Measurements from ENCODE around the gene CALML5. TPM values are rescaled to one million over a fixed set of nuclear protein-coding genes. Genes with fewer than 3 reads are reported as not detected.

CALML5 gene
- total and polyA plus RNA-seq, 8 donors = not detected

DNA sequence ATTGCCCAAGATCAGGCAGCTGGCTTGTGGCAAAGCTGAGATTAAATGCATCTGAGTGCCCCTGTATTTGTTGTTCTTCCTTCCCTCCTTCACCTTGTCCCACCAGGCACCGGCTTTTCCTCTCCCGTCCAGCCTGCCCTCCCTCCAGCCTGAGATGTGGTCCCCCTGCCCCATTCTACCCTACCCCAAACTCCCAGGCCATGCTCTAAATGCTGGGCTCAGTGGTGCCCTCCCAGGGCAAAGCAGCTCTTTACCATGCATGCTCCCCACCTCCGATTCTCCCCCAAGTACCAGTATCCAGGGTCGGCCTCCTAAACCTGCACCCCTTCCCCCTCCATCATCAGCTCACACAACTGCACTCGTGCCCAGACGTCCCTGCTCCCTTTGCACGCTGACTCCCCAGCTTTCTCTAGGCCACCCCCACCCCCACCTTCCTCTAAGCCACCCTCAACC is 36.5 kb downstream of the CALML5 start:
- Histone ChIP-seq H3K27me3 (no peaks in the 10 kb centered on the region), H3K36me3 (peaks cover 0 to 13% (median 0%) of the 10 kb centered on the region in 3 donors), H3K9me3 (no peaks in the 10 kb centered on the region), H3K4me3 (no peak overlapping the region), H3K27ac (no peak overlapping the region), H3K4me1 (peaks cover 8 to 11% (median 10%) of the 10 kb centered on the region in 3 donors)
- DNase-seq = no peak
- TF ChIP-seq, protein P1, sequence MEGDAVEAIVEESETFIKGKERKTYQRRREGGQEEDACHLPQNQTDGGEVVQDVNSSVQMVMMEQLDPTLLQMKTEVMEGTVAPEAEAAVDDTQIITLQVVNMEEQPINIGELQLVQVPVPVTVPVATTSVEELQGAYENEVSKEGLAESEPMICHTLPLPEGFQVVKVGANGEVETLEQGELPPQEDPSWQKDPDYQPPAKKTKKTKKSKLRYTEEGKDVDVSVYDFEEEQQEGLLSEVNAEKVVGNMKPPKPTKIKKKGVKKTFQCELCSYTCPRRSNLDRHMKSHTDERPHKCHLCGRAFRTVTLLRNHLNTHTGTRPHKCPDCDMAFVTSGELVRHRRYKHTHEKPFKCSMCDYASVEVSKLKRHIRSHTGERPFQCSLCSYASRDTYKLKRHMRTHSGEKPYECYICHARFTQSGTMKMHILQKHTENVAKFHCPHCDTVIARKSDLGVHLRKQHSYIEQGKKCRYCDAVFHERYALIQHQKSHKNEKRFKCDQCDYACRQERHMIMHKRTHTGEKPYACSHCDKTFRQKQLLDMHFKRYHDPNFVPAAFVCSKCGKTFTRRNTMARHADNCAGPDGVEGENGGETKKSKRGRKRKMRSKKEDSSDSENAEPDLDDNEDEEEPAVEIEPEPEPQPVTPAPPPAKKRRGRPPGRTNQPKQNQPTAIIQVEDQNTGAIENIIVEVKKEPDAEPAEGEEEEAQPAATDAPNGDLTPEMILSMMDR (IDR thresholded peaks at IDR 0.05) = no peak
- ATAC-seq = no peak
- WGBS, 2 donors = 90 to 96% methylated on average over 6 to 7 of the region's 7 CpGs
- intact Hi-C loops (cut with DNase I) = loop anchor here in 1 of 3 donors (10.0 kb wide), 1 partner anchor 142 kb away; no protein-coding TSS in a partner anchor
- FAIRE-seq = no peak

DNA sequence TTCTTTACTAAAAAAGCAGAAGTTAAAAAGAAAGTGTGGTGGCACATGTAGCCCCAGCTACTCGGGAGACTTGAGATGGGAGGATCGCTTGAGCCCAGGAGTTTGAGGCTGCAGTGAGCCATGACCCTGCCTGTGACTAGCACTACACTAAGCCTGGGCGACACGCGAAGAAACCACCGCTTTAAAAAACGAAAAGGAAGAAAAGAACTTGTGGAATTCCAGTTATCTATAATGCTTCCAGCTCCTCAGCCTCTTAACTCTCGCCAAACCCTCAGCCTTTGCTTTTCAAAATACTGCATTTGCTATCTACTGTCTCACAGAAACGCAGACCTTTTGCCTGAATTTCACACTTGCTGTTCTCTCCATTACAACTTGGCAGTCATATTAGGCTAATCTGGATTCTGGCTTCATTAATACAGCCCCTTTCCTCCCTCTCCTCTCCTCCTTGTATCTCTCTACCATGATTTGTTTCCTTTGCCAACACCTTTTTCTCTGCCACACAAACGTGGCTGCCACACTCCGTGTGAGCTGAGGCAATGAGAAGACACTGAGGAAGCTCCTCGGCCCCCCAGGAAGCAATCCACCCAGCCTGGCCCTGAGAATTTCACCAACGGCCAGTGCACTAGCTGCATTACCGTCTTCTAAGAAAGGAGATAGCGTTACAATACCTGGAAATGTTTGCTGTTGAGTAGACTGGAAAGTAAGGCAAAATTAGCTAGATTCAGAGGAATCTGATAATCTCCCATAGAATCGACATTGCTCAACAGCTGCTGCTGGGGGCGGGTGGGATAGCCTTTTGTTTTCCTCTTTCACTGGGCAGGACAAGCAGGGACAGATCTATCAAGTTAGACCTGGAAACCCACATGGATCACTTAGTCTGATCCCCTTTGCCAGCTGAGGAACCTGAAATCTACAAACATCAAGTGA is 37.2 kb downstream of the CALML5 start:
- Histone ChIP-seq H3K27ac (no peak overlapping the region), H3K36me3 (peaks cover 0 to 19% (median 3%) of the 10 kb centered on the region in 3 donors), H3K4me1 (peaks cover 8 to 11% (median 10%) of the 10 kb centered on the region in 3 donors), H3K9me3 (no peaks in the 10 kb centered on the region), H3K4me3 (no peak overlapping the region), H3K27me3 (no peaks in the 10 kb centered on the region)
- intact Hi-C loops (cut with DNase I) = loop anchor here in 1 of 3 donors (10.0 kb wide), 1 partner anchor 143 kb away; no protein-coding TSS in a partner anchor
- ATAC-seq = no peak
- FAIRE-seq = no peak
- 69 to 70% methylated on average over 17 of the region's 17 CpGs for WGBS, 2 donors
- TF ChIP-seq, protein P1 (IDR thresholded peaks at IDR 0.05) = no peak
- no peak for DNase-seq

DNA sequence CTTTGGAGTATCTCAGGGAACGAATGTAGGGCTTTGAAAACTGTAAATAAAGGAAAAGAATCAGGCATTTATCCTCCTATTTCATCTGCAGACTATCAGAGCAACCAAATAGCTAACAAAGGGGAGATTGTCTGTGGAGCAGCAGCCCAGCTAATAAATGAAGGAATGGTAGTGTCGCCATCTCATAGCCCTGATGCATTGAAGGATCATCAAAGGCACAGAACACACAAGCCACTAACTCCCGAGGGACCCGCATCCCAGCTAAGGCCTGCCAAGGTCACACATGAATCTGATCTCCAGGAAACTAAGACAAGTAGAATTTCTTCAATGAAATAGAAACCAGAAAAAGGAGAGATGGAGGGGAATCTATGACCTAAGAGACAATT is 38.2 kb downstream of the CALML5 start:
- FAIRE-seq = no peak

DNA sequence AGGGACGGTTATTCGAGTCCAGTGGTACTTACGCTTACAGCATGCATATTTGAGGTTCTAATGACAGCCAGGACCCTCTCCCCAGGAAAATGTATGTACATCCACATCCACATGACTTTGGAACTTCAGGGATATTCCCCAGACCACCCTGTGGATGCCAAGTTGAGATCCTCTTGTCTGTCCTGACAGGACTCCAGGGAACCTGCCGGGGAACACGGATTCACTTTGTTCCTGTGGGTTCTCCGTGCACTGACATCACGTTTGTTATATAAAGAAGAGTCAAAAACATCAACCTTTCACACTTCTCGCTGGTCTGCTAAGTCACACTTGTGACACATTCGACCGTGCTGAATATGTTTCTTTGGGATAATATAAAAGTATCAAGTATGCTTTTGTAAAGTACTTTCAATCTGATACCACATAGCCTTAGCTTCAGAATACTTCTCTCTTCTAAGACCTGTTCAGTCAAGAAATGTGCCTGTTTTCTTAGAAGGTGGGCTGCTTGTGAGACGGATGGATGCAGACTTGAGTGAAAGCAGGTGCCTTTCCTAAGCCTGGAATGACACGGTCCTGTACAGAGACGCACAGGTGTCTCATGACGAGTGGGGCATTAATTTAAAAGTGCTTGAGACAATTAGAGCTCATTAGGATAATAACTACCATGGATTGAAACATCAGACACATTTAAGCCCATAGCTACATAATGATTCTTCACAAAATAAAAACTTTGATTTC is 38.7 kb downstream of the CALML5 start:
- Histone ChIP-seq H3K36me3 (peaks cover 0 to 34% (median 16%) of the 10 kb centered on the region in 3 donors), H3K27ac (no peak overlapping the region), H3K27me3 (no peaks in the 10 kb centered on the region), H3K9me3 (no peaks in the 10 kb centered on the region), H3K4me3 (no peak overlapping the region), H3K4me1 (peaks cover 0 to under 1% (median 0%) of the 10 kb centered on the region in 3 donors)
- intact Hi-C loops (cut with DNase I) = loop anchor here in 1 of 3 donors (10.0 kb wide), 1 partner anchor 144 kb away; no protein-coding TSS in a partner anchor
- 90 to 93% methylated on average over 14 of the region's 14 CpGs for WGBS, 2 donors
- ATAC-seq = no peak
- TF ChIP-seq, protein P1 (IDR thresholded peaks at IDR 0.05) = no peak
- FAIRE-seq = no peak
- no peak for DNase-seq

More for the DNA sequence above, 38.2 kb downstream of the CALML5 start:
- DNase-seq (no peak), ATAC-seq (peak in 1 of 4 donors; percentile 17)
- Histone ChIP-seq H3K27me3 (no peaks in the 10 kb centered on the region), H3K4me1 (peaks cover 5 to 6% (median 5%) of the 10 kb centered on the region in 3 donors), H3K36me3 (peaks cover 0 to 28% (median 10%) of the 10 kb centered on the region in 3 donors), H3K4me3 (no peak overlapping the region), H3K27ac (no peak overlapping the region), H3K9me3 (no peaks in the 10 kb centered on the region)
- TF ChIP-seq, protein P1 (IDR thresholded peaks at IDR 0.05) = no peak
- intact Hi-C loops (cut with DNase I) = loop anchor here in 1 of 3 donors (10.0 kb wide), 1 partner anchor 144 kb away; no protein-coding TSS in a partner anchor
- 77 to 80% methylated on average over 4 of the region's 4 CpGs for WGBS, 2 donors

Data from pancreas (tissue), 10 donors.